Endothelial cell (in vitro differentiated cells): ENCODE measurements around the gene ZP3. TPM values are rescaled to one million over a fixed set of nuclear protein-coding genes. Genes with fewer than 3 reads are reported as not detected.
A peak's percentile ranks its signal among the peaks of the same experiment; 100 is the strongest.
"Not testable (repeated sequence)": the region's sequence is repeated elsewhere in the genome, so short reads cannot be mapped to it uniquely, and the experiment has no call there.

Experiments used
- DNase-seq: peaks from one replicate; pipeline ENCODE4 v3.0.0; 2021; ENCODE audit warnings: low spot score
- H3K27ac Mint-ChIP-seq: one replicate; pipeline ENCODE4 v1.8.0; 2021; ENCODE audit warnings: mixed read lengths, inconsistent platforms; ENCODE audit not compliant: unreplicated experiment
- H3K27me3 Mint-ChIP-seq: one replicate; pipeline ENCODE4 v1.8.0; 2021; ENCODE audit warnings: mild to moderate bottlenecking, moderate library complexity, mixed read lengths, inconsistent platforms; ENCODE audit not compliant: unreplicated experiment
- H3K36me3 Mint-ChIP-seq: one replicate; pipeline ENCODE4 v1.8.0; 2021; ENCODE audit warnings: mild to moderate bottlenecking, low read depth, mixed read lengths, inconsistent platforms; ENCODE audit not compliant: unreplicated experiment
- H3K4me1 Mint-ChIP-seq: one replicate; pipeline ENCODE4 v1.8.0; 2021; ENCODE audit warnings: mild to moderate bottlenecking, mixed read lengths, inconsistent platforms; ENCODE audit not compliant: unreplicated experiment
- H3K4me3 Mint-ChIP-seq: one replicate; pipeline ENCODE4 v1.8.0; 2021; ENCODE audit warnings: mild to moderate bottlenecking, mixed read lengths, inconsistent platforms; ENCODE audit not compliant: unreplicated experiment
- H3K9me3 Mint-ChIP-seq: one replicate; pipeline ENCODE4 v1.8.0; 2021; ENCODE audit warnings: mixed read lengths, inconsistent platforms; ENCODE audit not compliant: unreplicated experiment
- total RNA-seq: library from RNA; stranded (reverse); fragmentation: NEBNext Ultra II Directional; extraction: Animal tissue kit (Norgen Biotek cat#: 25700); gene quantifications from one replicate; pipeline ENCODE4 v1.2.1, GENCODE V29; 2021; ENCODE audit not compliant: unreplicated experiment

ZP3 gene
- total RNA-seq, 1 donor from 2014 or later: 105 TPM

- H3K36me3 Mint-ChIP-seq, H3K4me3 Mint-ChIP-seq, H3K27me3 Mint-ChIP-seq, DNase-seq, H3K9me3 Mint-ChIP-seq, H3K27ac Mint-ChIP-seq, H3K4me1 Mint-ChIP-seq: not testable (repeated sequence)
Observed at GRCh38 chr7:76467743-76468404, 43.1 kb downstream of the ZP3 start.

- not testable (repeated sequence) for H3K4me1 Mint-ChIP-seq, H3K4me3 Mint-ChIP-seq, H3K9me3 Mint-ChIP-seq, H3K36me3 Mint-ChIP-seq, DNase-seq, H3K27me3 Mint-ChIP-seq
- peak overlapping the region; percentile 52 for H3K27ac Mint-ChIP-seq
Observed at GRCh38 chr7:76471556-76472221, 46.9 kb downstream of the ZP3 start.

- not testable (repeated sequence) for H3K9me3 Mint-ChIP-seq, H3K27ac Mint-ChIP-seq, DNase-seq, H3K4me1 Mint-ChIP-seq, H3K27me3 Mint-ChIP-seq, H3K4me3 Mint-ChIP-seq, H3K36me3 Mint-ChIP-seq
Observed at GRCh38 chr7:76473097-76473496, 48.3 kb downstream of the ZP3 start.

- not testable (repeated sequence) for H3K27me3 Mint-ChIP-seq, H3K4me3 Mint-ChIP-seq, H3K9me3 Mint-ChIP-seq, H3K4me1 Mint-ChIP-seq, DNase-seq, H3K36me3 Mint-ChIP-seq, H3K27ac Mint-ChIP-seq
Observed at GRCh38 chr7:76476280-76476679, 51.5 kb downstream of the ZP3 start.

- not testable (repeated sequence) for H3K4me1 Mint-ChIP-seq, H3K36me3 Mint-ChIP-seq, H3K9me3 Mint-ChIP-seq, DNase-seq, H3K27me3 Mint-ChIP-seq, H3K27ac Mint-ChIP-seq, H3K4me3 Mint-ChIP-seq
Observed at GRCh38 chr7:76476742-76477474, 52.2 kb downstream of the ZP3 start.

GRCh38 chr7:76479628-76480027, 54.9 kb downstream of the ZP3 start:
- H3K27ac Mint-ChIP-seq, H3K36me3 Mint-ChIP-seq, H3K4me3 Mint-ChIP-seq, H3K9me3 Mint-ChIP-seq, DNase-seq, H3K4me1 Mint-ChIP-seq, H3K27me3 Mint-ChIP-seq: not testable (repeated sequence)

GRCh38 chr7:76480403-76481253, 55.9 kb downstream of the ZP3 start:
- not testable (repeated sequence) for DNase-seq, H3K4me3 Mint-ChIP-seq

GRCh38 chr7:76482660-76483059, 57.9 kb downstream of the ZP3 start:
- not testable (repeated sequence) for H3K36me3 Mint-ChIP-seq, DNase-seq, H3K4me1 Mint-ChIP-seq, H3K27me3 Mint-ChIP-seq, H3K4me3 Mint-ChIP-seq, H3K27ac Mint-ChIP-seq, H3K9me3 Mint-ChIP-seq

More at GRCh38 chr7:76480403-76481253, 55.9 kb downstream of the ZP3 start:
- not testable (repeated sequence) for H3K27ac Mint-ChIP-seq, H3K9me3 Mint-ChIP-seq, H3K36me3 Mint-ChIP-seq, H3K27me3 Mint-ChIP-seq, H3K4me1 Mint-ChIP-seq

GRCh38 chr7:76483081-76483480, 58.3 kb downstream of the ZP3 start:
- not testable (repeated sequence) for H3K27ac Mint-ChIP-seq, H3K4me1 Mint-ChIP-seq, DNase-seq

GRCh38 chr7:76484456-76484855, 59.7 kb downstream of the ZP3 start:
- H3K9me3 Mint-ChIP-seq: not testable (repeated sequence)

More at GRCh38 chr7:76483081-76483480, 58.3 kb downstream of the ZP3 start:
- not testable (repeated sequence) for H3K9me3 Mint-ChIP-seq, H3K27me3 Mint-ChIP-seq, H3K4me3 Mint-ChIP-seq, H3K36me3 Mint-ChIP-seq

GRCh38 chr7:76485822-76486610, 61.3 kb downstream of the ZP3 start:
- H3K9me3 Mint-ChIP-seq, H3K27ac Mint-ChIP-seq, H3K4me1 Mint-ChIP-seq, H3K4me3 Mint-ChIP-seq, DNase-seq, H3K36me3 Mint-ChIP-seq, H3K27me3 Mint-ChIP-seq: not testable (repeated sequence)

More at GRCh38 chr7:76484456-76484855, 59.7 kb downstream of the ZP3 start:
- not testable (repeated sequence) for H3K27me3 Mint-ChIP-seq, H3K4me1 Mint-ChIP-seq, DNase-seq, H3K27ac Mint-ChIP-seq, H3K36me3 Mint-ChIP-seq, H3K4me3 Mint-ChIP-seq
